T-helper 9 cell (primary cell): Measurements from ENCODE around the gene NFIA.

ENCODE experiments used
- DNase-seq: peaks from one replicate; pipeline ENCODE4 v3.0.0-alpha.2; 2020

NFIA gene

GRCh38 chr1:61226791-61227567, 144.6 kb downstream of the NFIA start:
- DNase-seq: no peak

- DNase-seq: no peak
Observed at GRCh38 chr1:61227857-61228550, 145.6 kb downstream of the NFIA start.

- no peak for DNase-seq
Observed at GRCh38 chr1:61230523-61230922, 148.2 kb downstream of the NFIA start.

GRCh38 chr1:61231795-61232194, 149.4 kb downstream of the NFIA start:
- no peak for DNase-seq

- no peak for DNase-seq
Observed at GRCh38 chr1:61233121-61233660, 150.8 kb downstream of the NFIA start.

GRCh38 chr1:61234587-61234919, 152.2 kb downstream of the NFIA start:
- DNase-seq: no peak

GRCh38 chr1:61237147-61237546, 154.8 kb downstream of the NFIA start:
- no peak for DNase-seq

- DNase-seq: no peak
Observed at GRCh38 chr1:61237659-61238358, 155.4 kb downstream of the NFIA start.

- DNase-seq: no peak
Observed at GRCh38 chr1:61238359-61238665, 156.0 kb downstream of the NFIA start.

GRCh38 chr1:61240878-61241277, 158.5 kb downstream of the NFIA start:
- no peak for DNase-seq

- no peak for DNase-seq
Observed at GRCh38 chr1:61241411-61241838, 159.1 kb downstream of the NFIA start.

GRCh38 chr1:61241973-61242381, 159.6 kb downstream of the NFIA start:
- no peak for DNase-seq

GRCh38 chr1:61244114-61244513, 161.8 kb downstream of the NFIA start:
- no peak for DNase-seq

GRCh38 chr1:61245696-61246400, 163.5 kb downstream of the NFIA start:
- DNase-seq: no peak

GRCh38 chr1:61247051-61247825, 164.9 kb downstream of the NFIA start:
- DNase-seq: no peak

- DNase-seq: no peak
Observed at GRCh38 chr1:61247881-61248752, 165.8 kb downstream of the NFIA start.

- no peak for DNase-seq
Observed at GRCh38 chr1:61250933-61251332, 168.6 kb downstream of the NFIA start.

GRCh38 chr1:61253059-61253735, 170.8 kb downstream of the NFIA start:
- DNase-seq: no peak

- no peak for DNase-seq
Observed at GRCh38 chr1:61253912-61254633, 171.7 kb downstream of the NFIA start.
